ENCODE measurements around the gene DNAJA2.

DNA sequence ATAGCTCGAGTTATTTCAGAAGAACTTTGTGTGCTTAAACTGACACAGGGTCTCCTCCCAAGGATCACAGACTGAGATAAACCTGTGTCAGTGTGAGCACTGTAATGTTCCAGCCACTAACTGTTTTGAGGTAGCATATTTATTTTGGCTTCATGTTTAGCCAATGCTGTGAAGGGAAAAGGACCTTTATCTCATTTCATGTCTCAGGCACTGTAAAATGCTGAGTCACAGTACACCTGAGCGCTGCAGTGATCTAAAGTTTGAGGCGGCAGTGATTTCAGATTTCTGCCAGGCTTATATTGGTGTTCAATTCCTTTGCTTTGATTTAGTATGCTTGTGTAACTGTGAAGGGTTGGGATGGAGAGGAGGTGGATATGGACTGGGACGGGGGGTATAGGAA is 3.1 kb upstream of the DNAJA2 start:
- TF ChIP-seq, protein P1, sequence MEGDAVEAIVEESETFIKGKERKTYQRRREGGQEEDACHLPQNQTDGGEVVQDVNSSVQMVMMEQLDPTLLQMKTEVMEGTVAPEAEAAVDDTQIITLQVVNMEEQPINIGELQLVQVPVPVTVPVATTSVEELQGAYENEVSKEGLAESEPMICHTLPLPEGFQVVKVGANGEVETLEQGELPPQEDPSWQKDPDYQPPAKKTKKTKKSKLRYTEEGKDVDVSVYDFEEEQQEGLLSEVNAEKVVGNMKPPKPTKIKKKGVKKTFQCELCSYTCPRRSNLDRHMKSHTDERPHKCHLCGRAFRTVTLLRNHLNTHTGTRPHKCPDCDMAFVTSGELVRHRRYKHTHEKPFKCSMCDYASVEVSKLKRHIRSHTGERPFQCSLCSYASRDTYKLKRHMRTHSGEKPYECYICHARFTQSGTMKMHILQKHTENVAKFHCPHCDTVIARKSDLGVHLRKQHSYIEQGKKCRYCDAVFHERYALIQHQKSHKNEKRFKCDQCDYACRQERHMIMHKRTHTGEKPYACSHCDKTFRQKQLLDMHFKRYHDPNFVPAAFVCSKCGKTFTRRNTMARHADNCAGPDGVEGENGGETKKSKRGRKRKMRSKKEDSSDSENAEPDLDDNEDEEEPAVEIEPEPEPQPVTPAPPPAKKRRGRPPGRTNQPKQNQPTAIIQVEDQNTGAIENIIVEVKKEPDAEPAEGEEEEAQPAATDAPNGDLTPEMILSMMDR (IDR thresholded peaks at IDR 0.05): no peak
- TF ChIP-seq POLR2A (IDR thresholded peaks at IDR 0.05): no peak
